Fibroblast of the aortic adventitia (primary cell): ENCODE results near the gene FOXD2. TPM values are rescaled to one million over a fixed set of nuclear protein-coding genes. Genes with fewer than 3 reads are reported as not detected.

Source experiments
- DNase-seq: peaks from one replicate; pipeline ENCODE4 v3.0.0-alpha.2; 2010; ENCODE audit warnings: low read depth
- H3K4me3 ChIP-seq: 2 replicates; pipeline ENCODE4 v1.5.1; 2011; ENCODE audit warnings: low read depth, mild to moderate bottlenecking, control low read depth, low read length, moderate library complexity
- CTCF ChIP-seq: IDR thresholded peaks from 2 replicates; pipeline ENCODE4 v1.5.1; 2011; ENCODE audit warnings: mild to moderate bottlenecking, low read length, control low read depth, inconsistent platforms; ENCODE audit not compliant: insufficient read depth
- total RNA-seq: library from RNA; depleted of rRNA; stranded (reverse); fragments of >200 nt; gene quantifications from 2 replicates; pipeline ENCODE4 v1.2.3, GENCODE V29; 2012; ENCODE audit warnings: low replicate concordance

FOXD2 gene
- total RNA-seq, 1 donor = 0.36 TPM

GRCh38 chr1:47439819-47440598, 2.2 kb downstream of the FOXD2 start:
- no peak for DNase-seq
- no peak overlapping the region for H3K4me3 ChIP-seq
- no peak for TF ChIP-seq CTCF

GRCh38 chr1:47440599-47441081, 2.8 kb downstream of the FOXD2 start:
- TF ChIP-seq CTCF = no peak
- DNase-seq = no peak
- H3K4me3 ChIP-seq = no peak overlapping the region

- TF ChIP-seq CTCF = no peak
- H3K4me3 ChIP-seq = no peak overlapping the region
- DNase-seq = no peak
These were observed 3.7 kb downstream of the FOXD2 start for GRCh38 chr1:47441450-47442106.

- H3K4me3 ChIP-seq = no peak overlapping the region
- TF ChIP-seq CTCF = no peak
- no peak for DNase-seq
These were observed 4.4 kb downstream of the FOXD2 start for GRCh38 chr1:47442202-47442601.

GRCh38 chr1:47442842-47443529, 5.1 kb downstream of the FOXD2 start:
- no peak overlapping the region for H3K4me3 ChIP-seq
- DNase-seq = no peak
- TF ChIP-seq CTCF = no peak

- no peak for DNase-seq
- no peak for TF ChIP-seq CTCF
- no peak overlapping the region for H3K4me3 ChIP-seq
These were observed 5.9 kb downstream of the FOXD2 start for GRCh38 chr1:47443530-47444296.
